Measurements from ENCODE around the gene HID1. TPM values are rescaled to one million over a fixed set of nuclear protein-coding genes. Genes with fewer than 3 reads are reported as not detected.
"Not testable (repeated sequence)": the region's sequence is repeated elsewhere in the genome, so short reads cannot be mapped to it uniquely, and the experiment has no call there.

The HID1 gene
- total RNA-seq, 4 donors from 2014 or later, result 80.0 to 148 (median 124) TPM

- no peaks in the 10 kb centered on the region for H3K27me3 ChIP-seq
- H3K4me3 ChIP-seq, result no peak overlapping the region
- no peak for DNase-seq
- H3K27ac ChIP-seq, result no peak overlapping the region
- TF ChIP-seq, protein P1, sequence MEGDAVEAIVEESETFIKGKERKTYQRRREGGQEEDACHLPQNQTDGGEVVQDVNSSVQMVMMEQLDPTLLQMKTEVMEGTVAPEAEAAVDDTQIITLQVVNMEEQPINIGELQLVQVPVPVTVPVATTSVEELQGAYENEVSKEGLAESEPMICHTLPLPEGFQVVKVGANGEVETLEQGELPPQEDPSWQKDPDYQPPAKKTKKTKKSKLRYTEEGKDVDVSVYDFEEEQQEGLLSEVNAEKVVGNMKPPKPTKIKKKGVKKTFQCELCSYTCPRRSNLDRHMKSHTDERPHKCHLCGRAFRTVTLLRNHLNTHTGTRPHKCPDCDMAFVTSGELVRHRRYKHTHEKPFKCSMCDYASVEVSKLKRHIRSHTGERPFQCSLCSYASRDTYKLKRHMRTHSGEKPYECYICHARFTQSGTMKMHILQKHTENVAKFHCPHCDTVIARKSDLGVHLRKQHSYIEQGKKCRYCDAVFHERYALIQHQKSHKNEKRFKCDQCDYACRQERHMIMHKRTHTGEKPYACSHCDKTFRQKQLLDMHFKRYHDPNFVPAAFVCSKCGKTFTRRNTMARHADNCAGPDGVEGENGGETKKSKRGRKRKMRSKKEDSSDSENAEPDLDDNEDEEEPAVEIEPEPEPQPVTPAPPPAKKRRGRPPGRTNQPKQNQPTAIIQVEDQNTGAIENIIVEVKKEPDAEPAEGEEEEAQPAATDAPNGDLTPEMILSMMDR (IDR thresholded peaks at IDR 0.05), result no peak
- TF ChIP-seq POLR2A (IDR thresholded peaks at IDR 0.05), result no peak
- no peaks in the 10 kb centered on the region for H3K4me1 ChIP-seq
- no peaks in the 10 kb centered on the region for H3K36me3 ChIP-seq
- H3K9me3 ChIP-seq, result no peaks in the 10 kb centered on the region
Measured at GRCh38 chr17:74916851-74917199, 55.7 kb downstream of the HID1 start.

DNA sequence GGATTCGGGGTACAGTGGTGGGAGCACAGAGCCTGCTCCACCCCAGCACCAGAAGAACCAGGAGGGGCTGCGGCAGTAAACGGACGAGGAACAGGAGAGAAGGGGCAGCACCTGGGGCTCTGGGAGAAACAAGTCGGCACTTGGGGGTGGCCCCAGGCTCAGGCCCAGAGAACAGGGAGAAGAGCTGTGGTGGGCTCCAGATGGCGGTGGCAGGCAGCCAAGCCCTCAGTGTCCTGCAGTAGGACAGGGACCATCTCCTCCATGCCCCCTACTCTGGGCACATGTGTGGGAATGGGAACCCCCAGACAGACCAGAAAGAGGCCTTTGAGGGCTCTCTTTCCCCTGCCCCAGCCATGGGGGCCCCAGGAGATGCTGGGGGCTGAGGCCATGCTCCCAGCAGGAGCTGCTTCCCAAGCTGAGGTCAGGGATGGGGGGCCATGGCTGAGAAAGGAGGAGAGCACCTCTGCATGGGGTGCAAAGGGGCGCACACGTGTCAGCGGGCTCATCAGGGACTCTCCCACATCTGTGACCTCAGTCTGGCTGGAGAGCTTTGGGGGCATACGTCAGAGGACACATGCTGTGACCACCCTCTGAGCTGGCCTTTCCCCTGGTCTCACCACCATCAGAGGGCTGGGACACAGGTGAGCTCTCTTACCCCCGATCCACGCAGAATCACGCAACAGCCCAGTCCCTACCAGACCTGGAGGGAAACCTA lies 56.3 kb downstream of the HID1 start:
- Histone ChIP-seq H3K27me3 (no peaks in the 10 kb centered on the region), H3K9me3 (no peaks in the 10 kb centered on the region), H3K4me3 (no peak overlapping the region), H3K27ac (no peak overlapping the region), H3K4me1 (no peaks in the 10 kb centered on the region), H3K36me3 (no peaks in the 10 kb centered on the region)
- DNase-seq, result no peak
- TF ChIP-seq, protein P1 (IDR thresholded peaks at IDR 0.05), result no peak
- no peak for TF ChIP-seq POLR2A (IDR thresholded peaks at IDR 0.05)

- not testable (repeated sequence) for H3K4me3 ChIP-seq, H3K9me3 ChIP-seq, DNase-seq, H3K36me3 ChIP-seq, H3K4me1 ChIP-seq, H3K27me3 ChIP-seq
- peak overlapping the region in 2 of 4 donors; percentile 42 to 68 for H3K27ac ChIP-seq
Measured at GRCh38 chr17:74911423-74911822, 61.1 kb downstream of the HID1 start.

- not testable (repeated sequence) for H3K27me3 ChIP-seq, H3K36me3 ChIP-seq, H3K4me1 ChIP-seq, H3K27ac ChIP-seq, H3K9me3 ChIP-seq, H3K4me3 ChIP-seq, DNase-seq
Measured at GRCh38 chr17:74909097-74909496, 63.5 kb downstream of the HID1 start.

DNA sequence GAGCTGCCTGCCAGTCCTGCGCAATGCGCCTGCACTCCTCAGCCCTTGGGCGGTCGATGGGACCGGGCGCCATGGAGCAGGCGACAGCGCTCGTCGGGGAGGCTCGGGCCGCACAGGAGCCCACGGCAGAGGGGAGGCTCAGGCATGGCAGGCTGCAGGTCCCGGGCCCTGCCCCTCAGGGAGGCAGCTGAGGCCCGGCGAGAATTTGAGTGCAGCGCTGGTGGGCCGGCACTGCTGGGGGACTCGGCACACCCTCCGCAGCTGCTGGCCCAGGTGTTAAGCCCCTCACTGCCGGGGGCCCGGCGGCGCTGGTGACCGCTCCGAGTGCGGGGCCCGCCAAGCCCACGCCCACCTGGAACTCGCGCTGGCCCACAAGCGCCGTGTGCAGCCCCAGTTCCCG lies 65.5 kb downstream of the HID1 start:
- no peak overlapping the region for H3K4me3 ChIP-seq
- no peaks in the 10 kb centered on the region for H3K9me3 ChIP-seq
- H3K27ac ChIP-seq, result no peak overlapping the region
- no peaks in the 10 kb centered on the region for H3K27me3 ChIP-seq
- no peaks in the 10 kb centered on the region for H3K36me3 ChIP-seq
- no peak for TF ChIP-seq POLR2A (IDR thresholded peaks at IDR 0.05)
- no peaks in the 10 kb centered on the region for H3K4me1 ChIP-seq
- DNase-seq, result no peak

DNA sequence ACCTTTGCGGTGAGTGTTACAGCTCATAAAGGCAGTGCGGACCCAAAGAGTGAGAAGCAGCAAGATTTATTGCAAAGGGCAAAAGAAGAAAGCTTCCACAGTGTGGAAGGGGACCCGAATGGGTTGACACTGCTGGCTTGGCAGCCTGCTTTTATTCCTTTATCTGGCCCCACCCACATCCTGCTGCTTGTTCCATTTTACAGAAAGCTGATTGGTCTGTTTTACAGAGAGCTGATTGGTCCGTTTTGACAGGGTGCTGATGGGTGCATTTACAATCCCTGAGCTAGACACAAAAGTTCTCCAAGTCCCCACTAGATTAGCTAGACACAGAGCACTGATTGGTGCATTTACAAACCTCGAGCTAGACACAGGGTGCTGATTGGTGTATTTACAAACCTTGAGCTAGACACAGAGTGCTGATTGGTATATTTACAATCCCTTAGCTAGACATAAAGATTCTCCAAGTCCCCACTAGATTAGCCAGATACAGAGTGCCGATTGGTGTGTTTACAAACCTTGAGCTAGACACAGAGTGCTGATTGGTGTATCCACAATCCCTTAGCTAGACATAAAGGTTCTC lies 66.3 kb downstream of the HID1 start:
- not testable (repeated sequence) for H3K4me1 ChIP-seq, H3K9me3 ChIP-seq, H3K4me3 ChIP-seq, DNase-seq, H3K27me3 ChIP-seq, H3K27ac ChIP-seq, H3K36me3 ChIP-seq

DNA sequence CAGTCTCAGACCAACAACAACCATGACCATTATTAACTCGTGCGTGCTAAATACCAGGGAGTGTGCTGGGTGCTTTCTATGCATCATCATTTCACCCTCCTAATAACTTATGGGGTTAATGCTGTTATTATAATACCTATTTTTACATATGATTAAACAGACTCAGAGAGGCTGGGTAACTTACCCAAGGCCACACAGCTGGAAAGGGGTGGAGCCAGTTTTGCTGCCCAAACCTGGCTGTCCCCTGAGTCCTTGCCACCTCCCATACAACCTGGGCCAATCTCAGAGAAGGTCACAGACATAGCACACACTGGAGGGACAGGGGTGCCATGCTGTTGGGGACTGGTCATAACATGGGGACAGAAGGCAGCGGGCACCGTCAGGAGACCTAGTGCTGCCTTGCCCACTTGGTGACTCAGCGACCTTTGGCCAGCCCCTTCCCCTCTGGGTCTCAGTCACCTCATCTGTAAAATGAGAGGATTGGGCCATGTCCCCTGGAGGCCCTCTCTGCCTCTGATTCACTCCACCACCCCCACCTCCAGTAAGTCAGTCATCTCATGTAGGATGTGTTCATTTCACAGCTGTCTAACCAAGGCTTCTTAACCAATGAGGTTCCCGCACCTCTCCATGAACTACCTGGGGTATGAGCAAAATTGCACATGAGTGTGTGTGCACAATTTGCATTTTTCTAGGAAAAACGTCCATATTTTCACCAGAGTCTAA lies 67.7 kb downstream of the HID1 start:
- Histone ChIP-seq H3K27ac (no peak overlapping the region), H3K4me1 (no peaks in the 10 kb centered on the region), H3K27me3 (no peaks in the 10 kb centered on the region), H3K36me3 (no peaks in the 10 kb centered on the region), H3K9me3 (no peaks in the 10 kb centered on the region), H3K4me3 (no peak overlapping the region)
- DNase-seq, result no peak
- TF ChIP-seq, protein P1 (IDR thresholded peaks at IDR 0.05), result no peak
- TF ChIP-seq POLR2A (IDR thresholded peaks at IDR 0.05), result no peak
